ENCODE data around the gene SF3B3. TPM values are rescaled to one million over a fixed set of nuclear protein-coding genes. Genes with fewer than 3 reads are reported as not detected.

Gene SF3B3
- total and polyA plus RNA-seq, 2 donors (not counting 1 experiment from before 2014, with no cell fraction given) = 67.1 to 266 TPM

DNA sequence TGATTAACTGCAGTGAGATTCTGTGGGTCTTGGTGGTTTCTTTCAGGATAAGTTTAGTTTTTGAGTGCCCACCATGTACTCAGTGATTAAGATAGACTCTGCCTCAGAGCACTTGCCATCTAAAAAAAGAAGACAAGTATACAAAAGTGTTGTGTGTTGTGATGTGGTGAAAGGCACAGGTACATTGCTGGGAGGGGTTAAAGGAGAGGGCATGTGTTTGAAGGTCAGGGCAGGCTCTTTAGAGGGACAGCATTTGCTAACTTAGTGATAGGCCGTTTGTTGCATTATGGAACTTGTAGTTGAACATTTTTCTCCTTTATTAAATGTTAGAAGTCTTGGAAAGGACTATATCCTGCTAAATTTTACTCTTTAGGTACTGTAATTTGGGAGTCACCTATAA lies 26.5 kb downstream of the SF3B3 start:
- Histone ChIP-seq H3K4me1 (ENCODE audit: control insufficient read depth in 2 of 2, insufficient read depth in 2 of 2, low read length in 2 of 2) (no peaks in the 10 kb centered on the region), H3K9ac (ENCODE audit: low read length) (no peak overlapping the region), H3K79me2 (ENCODE audit: control insufficient read depth, insufficient read depth, low read length) (peaks cover 44% of the 10 kb centered on the region), H3K27ac (ENCODE audit: low read length in 2 of 2) (no peak overlapping the region), H3K36me3 (replicated peaks in 1 of 2; ENCODE audit: control extremely low read depth in 1 of 2, control insufficient read depth in 1 of 2, extremely low read depth in 1 of 2, insufficient read depth in 2 of 2, low read length in 1 of 2) (peaks cover 19 to 88% of the 10 kb centered on the region in 2 experiments), H3K9me3 (ENCODE audit: control extremely low read depth in 1 of 3, control insufficient read depth in 2 of 3, insufficient read depth in 1 of 3, low read length in 2 of 3) (no peaks in the 10 kb centered on the region), H2AFZ (ENCODE audit: insufficient read depth, low read depth, low read length, poor library complexity, severe bottlenecking) (no peak overlapping the region), H3K27me3 (replicated peaks in 1 of 4; ENCODE audit: control extremely low read depth in 1 of 4, control insufficient read depth in 3 of 4, insufficient read depth in 4 of 4, low read length in 3 of 4) (no peaks in the 10 kb centered on the region), H3K4me2 (replicated peaks; ENCODE audit: low read depth, low read length, poor library complexity, severe bottlenecking) (no peak overlapping the region), H4K20me1 (ENCODE audit: control insufficient read depth, insufficient read depth, low read length, poor library complexity, severe bottlenecking) (peaks cover 81% of the 10 kb centered on the region), H3K4me3 (ENCODE audit: control extremely low read depth in 1 of 5, extremely low read depth in 1 of 5, insufficient read depth in 1 of 5, low read depth in 2 of 5, low read length in 4 of 5) (no peak overlapping the region)
- ATAC-seq (ENCODE audit: low read depth) (no peak), DNase-seq (no peak)
- Mint-ChIP-seq H3K4me1 (no peaks in the 10 kb centered on the region), H3K27ac (no peak overlapping the region), H3K4me3 (no peak overlapping the region), H3K27me3 (no peaks in the 10 kb centered on the region), H3K9me3 (ENCODE audit: insufficient read depth) (no peaks in the 10 kb centered on the region)
- ChIA-PET CTCF (no interaction called here), POLR2A (no interaction called here)
- TF ChIP-seq, protein P1, sequence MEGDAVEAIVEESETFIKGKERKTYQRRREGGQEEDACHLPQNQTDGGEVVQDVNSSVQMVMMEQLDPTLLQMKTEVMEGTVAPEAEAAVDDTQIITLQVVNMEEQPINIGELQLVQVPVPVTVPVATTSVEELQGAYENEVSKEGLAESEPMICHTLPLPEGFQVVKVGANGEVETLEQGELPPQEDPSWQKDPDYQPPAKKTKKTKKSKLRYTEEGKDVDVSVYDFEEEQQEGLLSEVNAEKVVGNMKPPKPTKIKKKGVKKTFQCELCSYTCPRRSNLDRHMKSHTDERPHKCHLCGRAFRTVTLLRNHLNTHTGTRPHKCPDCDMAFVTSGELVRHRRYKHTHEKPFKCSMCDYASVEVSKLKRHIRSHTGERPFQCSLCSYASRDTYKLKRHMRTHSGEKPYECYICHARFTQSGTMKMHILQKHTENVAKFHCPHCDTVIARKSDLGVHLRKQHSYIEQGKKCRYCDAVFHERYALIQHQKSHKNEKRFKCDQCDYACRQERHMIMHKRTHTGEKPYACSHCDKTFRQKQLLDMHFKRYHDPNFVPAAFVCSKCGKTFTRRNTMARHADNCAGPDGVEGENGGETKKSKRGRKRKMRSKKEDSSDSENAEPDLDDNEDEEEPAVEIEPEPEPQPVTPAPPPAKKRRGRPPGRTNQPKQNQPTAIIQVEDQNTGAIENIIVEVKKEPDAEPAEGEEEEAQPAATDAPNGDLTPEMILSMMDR (IDR thresholded peaks at IDR 0.05) = no peak
- TF ChIP-seq EZH2 (IDR thresholded peaks at IDR 0.05; ENCODE audit: borderline replicate concordance, insufficient read depth, low read depth, low read length, poor library complexity, severe bottlenecking) = no peak
- intact Hi-C loops (cut with micrococcal nuclease) = no loop called here
- no CpG with 5 or more reads among the region's 1 CpG for WGBS (ENCODE audit: insufficient coverage)

GRCh38 chr16:70551788-70552187 lies 28.2 kb downstream of the SF3B3 start:
- ATAC-seq (ENCODE audit: low read depth) (no peak), DNase-seq (no peak)
- H3K9me3 Mint-ChIP-seq (ENCODE audit: insufficient read depth) = no peaks in the 10 kb centered on the region
- Histone ChIP-seq H3K9me3 (ENCODE audit: control extremely low read depth in 1 of 3, control insufficient read depth in 2 of 3, insufficient read depth in 1 of 3, low read length in 2 of 3) (no peaks in the 10 kb centered on the region), H4K20me1 (ENCODE audit: control insufficient read depth, insufficient read depth, low read length, poor library complexity, severe bottlenecking) (peaks cover 76% of the 10 kb centered on the region), H3K27me3 (replicated peaks in 1 of 4; ENCODE audit: control extremely low read depth in 1 of 4, control insufficient read depth in 3 of 4, insufficient read depth in 4 of 4, low read length in 3 of 4) (no peaks in the 10 kb centered on the region), H3K4me3 (ENCODE audit: control extremely low read depth in 1 of 5, extremely low read depth in 1 of 5, insufficient read depth in 1 of 5, low read depth in 2 of 5, low read length in 4 of 5) (no peak overlapping the region), H2AFZ (ENCODE audit: insufficient read depth, low read depth, low read length, poor library complexity, severe bottlenecking) (no peak overlapping the region), H3K79me2 (ENCODE audit: control insufficient read depth, insufficient read depth, low read length) (peaks cover 35% of the 10 kb centered on the region), H3K4me1 (ENCODE audit: control insufficient read depth in 2 of 2, insufficient read depth in 2 of 2, low read length in 2 of 2) (no peaks in the 10 kb centered on the region), H3K27ac (ENCODE audit: low read length in 2 of 2) (no peak overlapping the region), H3K36me3 (replicated peaks in 1 of 2; ENCODE audit: control extremely low read depth in 1 of 2, control insufficient read depth in 1 of 2, extremely low read depth in 1 of 2, insufficient read depth in 2 of 2, low read length in 1 of 2) (peaks cover 17 to 94% of the 10 kb centered on the region in 2 experiments), H3K9ac (ENCODE audit: low read length) (no peak overlapping the region), H3K4me2 (replicated peaks; ENCODE audit: low read depth, low read length, poor library complexity, severe bottlenecking) (no peak overlapping the region)
- WGBS (ENCODE audit: insufficient coverage) = no CpG with 5 or more reads among the region's 3 CpGs
- no peaks in the 10 kb centered on the region for H3K4me1 Mint-ChIP-seq
- H3K27ac Mint-ChIP-seq = no peak overlapping the region
- CTCF ChIA-PET = interaction anchor here (1.4 kb wide), 1 partner anchor 11 kb away, joined by 3 read pairs; no protein-coding TSS in a partner anchor
- intact Hi-C loops (cut with micrococcal nuclease) = no loop called here
- no peak overlapping the region for H3K4me3 Mint-ChIP-seq
- H3K27me3 Mint-ChIP-seq = no peaks in the 10 kb centered on the region
- POLR2A ChIA-PET = no interaction called here
- TF ChIP-seq, protein P1 (IDR thresholded peaks at IDR 0.05) = no peak
- no peak for TF ChIP-seq EZH2 (IDR thresholded peaks at IDR 0.05; ENCODE audit: borderline replicate concordance, insufficient read depth, low read depth, low read length, poor library complexity, severe bottlenecking)
